Pulmonary artery endothelial cell (primary cell): ENCODE results near the gene PEX5L. TPM values are rescaled to one million over a fixed set of nuclear protein-coding genes. Genes with fewer than 3 reads are reported as not detected.
"Not testable (repeated sequence)": the region's sequence is repeated elsewhere in the genome, so short reads cannot be mapped to it uniquely, and the experiment has no call there.

Experiments used
- DNase-seq: peaks from one replicate; pipeline ENCODE4 v3.0.0-alpha.2; 2011; ENCODE audit warnings: low read depth, low spot score
- total RNA-seq: library from RNA; depleted of rRNA; stranded (reverse); fragments of >200 nt; gene quantifications from 2 replicates; pipeline ENCODE4 v1.2.3, GENCODE V29; 2014

PEX5L gene
- total RNA-seq, 1 donor from 2014 or later: not detected

DNA sequence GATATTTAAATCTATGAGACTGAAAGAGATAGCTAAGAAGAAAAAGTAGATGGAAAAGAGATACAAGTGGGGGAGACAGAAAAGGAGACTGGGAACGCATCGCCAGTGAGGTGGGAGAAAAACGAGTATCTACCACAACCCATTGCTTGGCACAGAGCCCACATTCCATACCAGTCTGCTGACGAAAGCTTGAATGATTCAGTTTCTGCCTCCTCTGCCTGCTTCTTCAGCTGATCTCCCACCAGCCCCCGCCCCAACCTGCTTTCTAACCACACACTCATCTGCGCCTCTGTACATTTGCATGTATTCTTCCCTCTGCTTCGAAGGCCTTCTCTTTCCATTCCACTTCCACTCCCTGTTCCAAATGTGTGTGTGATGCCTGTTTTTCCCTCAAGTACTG, 195.8 kb downstream of the PEX5L start:
- no peak for DNase-seq

DNA sequence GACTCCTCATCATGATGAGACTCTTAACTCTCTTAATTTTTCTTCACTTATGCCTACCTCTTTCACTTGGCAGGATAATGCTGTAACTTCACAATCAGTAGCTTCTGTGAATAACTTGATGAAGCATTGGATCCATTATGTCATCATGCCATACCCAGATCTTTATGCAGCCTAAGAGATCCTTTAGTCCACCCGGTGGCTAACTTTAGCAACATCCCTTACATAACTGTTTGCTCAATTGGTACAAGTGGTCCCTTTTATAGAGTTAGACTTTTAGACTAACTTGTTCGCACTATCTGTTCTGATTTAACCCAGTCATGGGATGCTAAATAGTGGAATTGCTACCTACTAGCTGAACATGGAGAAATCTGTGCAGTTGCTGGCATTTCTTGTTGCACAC, 199.4 kb downstream of the PEX5L start:
- DNase-seq: no peak

DNA sequence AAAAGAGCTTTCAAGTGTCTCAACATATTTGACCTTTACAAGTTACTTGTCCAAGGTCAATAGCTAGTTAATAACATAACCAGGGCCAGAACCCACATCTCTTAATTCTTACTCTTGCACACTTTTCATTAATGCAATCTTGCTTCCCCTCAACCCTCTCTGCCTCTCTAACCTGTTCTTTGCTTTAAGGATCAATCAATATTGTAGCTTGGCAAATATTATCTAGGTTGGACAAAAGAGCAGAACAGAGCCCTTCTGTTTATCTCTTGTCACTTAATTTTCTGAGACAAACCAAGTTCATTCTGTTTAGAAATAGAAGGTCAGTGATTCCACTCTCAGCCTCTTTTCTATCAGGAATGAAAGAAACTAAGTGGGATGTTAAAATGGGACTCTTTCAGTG, 203.4 kb downstream of the PEX5L start:
- DNase-seq: no peak

GRCh38 chr3:179832333-179832854, 204.3 kb downstream of the PEX5L start:
- no peak for DNase-seq

DNA sequence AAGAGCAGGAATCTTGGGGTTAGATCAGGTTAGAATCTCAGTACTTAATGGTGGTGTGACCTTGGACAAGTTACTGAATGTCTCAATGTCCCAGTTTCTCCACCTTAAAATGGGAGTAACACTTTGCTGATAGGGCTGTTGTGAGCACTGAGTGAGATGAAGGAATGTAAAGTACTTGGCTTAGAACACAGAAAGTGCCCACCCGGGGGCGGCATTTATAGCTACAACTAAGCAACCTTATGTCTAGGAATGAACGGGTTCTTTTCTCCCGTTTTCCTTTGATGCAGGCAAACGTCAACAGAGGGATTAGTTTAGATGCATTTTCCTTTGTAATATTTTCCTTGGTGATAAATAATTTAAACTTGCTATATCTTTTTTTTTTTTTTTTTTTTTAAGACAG, 207.3 kb downstream of the PEX5L start:
- no peak for DNase-seq

- no peak for DNase-seq
Observed at GRCh38 chr3:179828738-179829137, 208.0 kb downstream of the PEX5L start.

- no peak for DNase-seq
Observed at GRCh38 chr3:179826247-179826637, 210.5 kb downstream of the PEX5L start.

DNA sequence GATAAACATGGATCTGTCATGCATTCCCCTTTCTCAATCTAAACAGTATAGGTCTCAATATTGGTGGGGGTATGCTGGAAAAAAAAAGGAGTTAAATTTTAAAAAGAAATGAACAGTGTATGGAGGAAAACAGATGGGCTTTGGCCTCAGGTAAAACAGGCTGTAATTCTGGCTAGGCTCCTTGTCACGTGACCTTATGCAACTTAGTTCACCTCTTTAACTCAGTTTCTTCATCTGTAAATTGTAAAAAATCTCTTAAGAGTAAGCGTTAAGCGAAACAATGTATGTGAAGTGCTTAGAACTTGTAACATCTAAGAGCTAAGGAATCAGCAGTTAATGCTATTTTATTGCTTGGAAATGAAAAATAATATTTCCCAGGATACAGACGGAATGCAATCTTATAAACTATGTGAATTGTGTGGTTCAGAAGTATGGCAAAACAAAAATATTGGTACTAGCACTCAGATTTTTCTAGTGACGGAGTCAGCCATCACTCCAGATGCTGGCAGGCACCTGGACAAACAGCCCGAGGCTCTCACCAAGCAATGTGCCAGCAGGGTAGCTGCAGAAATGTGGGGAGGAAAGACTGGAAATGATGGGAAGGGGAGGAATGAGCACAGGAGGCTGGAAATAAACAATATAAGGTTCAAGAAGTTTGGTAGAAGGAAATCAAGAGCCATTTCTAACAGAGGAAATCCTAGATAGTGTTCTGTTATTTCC, 211.1 kb downstream of the PEX5L start:
- no peak for DNase-seq

GRCh38 chr3:179822296-179822695, 214.4 kb downstream of the PEX5L start:
- DNase-seq: no peak

DNA sequence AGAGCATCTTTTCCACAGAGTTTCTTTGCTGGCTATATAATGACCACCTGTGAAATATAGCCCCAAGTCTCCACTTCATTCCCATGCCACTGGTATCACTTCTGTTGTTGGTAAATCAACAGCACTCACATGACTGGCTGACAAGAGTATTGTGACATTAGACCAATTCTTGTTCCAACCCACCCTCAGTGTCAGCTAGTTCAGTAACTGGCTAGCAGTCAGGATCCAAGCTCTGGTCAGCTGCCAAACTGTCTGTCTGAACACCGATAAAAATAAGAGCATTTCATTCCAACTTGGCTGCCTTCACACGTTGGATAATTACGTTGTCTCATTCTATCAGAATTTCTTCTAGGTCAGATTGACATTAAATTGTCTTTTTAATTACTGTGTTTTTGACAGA, 217.4 kb downstream of the PEX5L start:
- DNase-seq: no peak

- no peak for DNase-seq
Observed at GRCh38 chr3:179812096-179812382, 224.7 kb downstream of the PEX5L start.

- DNase-seq: peak; percentile 10
Observed at GRCh38 chr3:179811321-179812095, 225.2 kb downstream of the PEX5L start.

DNA sequence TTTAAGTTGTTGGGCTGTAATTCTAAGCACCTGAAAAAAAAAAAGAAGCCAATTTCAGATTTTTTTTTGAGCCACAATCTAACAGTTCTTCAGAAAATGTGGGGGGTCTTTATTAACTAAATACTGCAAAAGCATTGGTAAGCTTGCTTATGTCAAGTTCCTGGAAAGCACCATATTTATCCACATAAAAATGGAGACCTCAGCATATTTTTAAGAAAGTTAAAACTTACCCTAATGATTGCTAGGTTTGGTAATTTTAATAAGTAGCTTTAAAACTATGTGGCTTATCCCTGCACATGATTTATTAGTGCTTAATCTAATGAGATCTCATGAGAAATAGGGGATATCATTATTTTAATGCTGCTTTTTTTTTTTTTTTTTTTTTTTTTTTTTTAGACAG, 227.1 kb downstream of the PEX5L start:
- DNase-seq: no peak

- DNase-seq: no peak
Observed at GRCh38 chr3:179807588-179807987, 229.1 kb downstream of the PEX5L start.

GRCh38 chr3:179806177-179806576, 230.6 kb downstream of the PEX5L start:
- no peak for DNase-seq

- DNase-seq: no peak
Observed at GRCh38 chr3:179801856-179802255, 234.9 kb downstream of the PEX5L start.

DNA sequence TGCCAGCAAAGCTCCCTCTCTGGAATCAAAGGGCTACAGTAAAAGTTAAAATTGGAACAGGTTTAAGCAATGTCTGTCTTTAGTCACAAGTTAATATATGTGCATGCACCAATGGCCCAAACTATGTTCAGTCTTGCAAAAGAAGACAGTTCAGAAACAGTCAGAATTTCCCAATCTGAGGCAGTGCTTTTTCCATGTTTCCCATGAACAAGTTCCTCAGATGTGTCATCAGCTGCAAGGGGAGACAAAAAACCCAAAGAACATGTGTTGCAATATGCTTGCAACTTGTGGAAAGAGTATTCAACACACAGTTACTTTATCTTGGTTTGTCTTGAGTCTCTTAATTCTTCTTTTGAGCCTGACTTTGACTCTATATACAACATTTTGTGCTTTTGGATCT, 235.5 kb downstream of the PEX5L start:
- DNase-seq: no peak

GRCh38 chr3:179797192-179797591, 239.5 kb downstream of the PEX5L start:
- no peak for DNase-seq

GRCh38 chr3:179796421-179796820, 240.3 kb downstream of the PEX5L start:
- no peak for DNase-seq

DNA sequence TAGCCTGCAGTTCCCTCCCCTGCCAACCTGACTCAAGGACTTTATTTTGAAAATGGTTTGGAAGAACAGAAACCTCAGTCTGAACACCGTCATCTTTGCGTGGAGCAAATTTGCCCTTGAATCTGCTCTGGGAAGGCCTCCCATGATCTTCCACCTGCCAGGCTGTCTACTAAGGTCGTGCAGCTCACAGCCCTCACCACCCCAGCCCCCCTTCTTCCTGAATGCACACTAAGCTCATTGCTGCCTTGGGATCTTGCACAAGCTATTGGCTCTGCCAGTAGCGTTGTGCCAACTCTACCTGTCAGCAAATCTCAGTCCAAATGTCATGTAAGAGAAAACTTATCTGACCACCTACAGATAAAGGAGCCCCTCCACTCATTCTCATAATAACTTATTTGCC, 242.4 kb downstream of the PEX5L start:
- no peak for DNase-seq

DNA sequence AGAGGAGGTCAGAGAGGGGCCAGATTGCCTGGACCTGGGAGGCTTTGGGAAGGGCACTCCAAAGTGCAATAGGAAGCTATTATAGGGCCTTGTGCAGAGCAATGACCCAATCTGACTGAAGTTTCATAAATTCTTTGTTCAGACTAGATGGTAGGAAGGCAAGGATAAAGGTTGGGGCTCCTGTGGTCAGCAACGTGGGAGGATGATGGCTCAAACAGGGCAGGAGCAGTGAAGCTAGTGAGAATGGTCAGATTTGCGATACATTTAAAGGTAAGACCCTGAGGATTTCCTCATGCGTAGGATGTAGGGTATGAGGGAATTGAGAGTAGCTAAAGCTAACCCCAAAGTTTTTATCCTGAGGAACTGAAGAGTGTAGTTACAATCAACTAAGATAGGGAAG, 244.9 kb downstream of the PEX5L start:
- DNase-seq: no peak

DNA sequence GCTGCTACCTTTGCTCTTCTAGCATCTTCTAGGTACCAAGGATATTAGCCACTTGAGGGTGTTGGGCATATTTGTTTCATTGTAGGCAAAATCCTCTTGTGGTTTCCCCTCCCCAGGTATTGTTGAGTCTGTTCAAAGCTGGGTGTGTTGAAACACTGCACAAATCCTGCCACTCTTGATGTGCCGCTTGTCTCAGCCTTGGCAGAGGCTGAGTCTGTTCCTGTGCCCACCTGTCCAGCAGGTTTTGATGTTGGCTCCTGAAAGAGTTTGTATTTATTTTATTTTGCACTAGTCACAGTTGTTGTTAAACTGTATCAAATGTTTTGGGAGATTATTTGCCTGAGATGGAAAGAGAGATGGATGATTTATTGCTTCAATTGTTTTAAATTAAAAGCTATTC, 247.7 kb downstream of the PEX5L start:
- no peak for DNase-seq

DNA sequence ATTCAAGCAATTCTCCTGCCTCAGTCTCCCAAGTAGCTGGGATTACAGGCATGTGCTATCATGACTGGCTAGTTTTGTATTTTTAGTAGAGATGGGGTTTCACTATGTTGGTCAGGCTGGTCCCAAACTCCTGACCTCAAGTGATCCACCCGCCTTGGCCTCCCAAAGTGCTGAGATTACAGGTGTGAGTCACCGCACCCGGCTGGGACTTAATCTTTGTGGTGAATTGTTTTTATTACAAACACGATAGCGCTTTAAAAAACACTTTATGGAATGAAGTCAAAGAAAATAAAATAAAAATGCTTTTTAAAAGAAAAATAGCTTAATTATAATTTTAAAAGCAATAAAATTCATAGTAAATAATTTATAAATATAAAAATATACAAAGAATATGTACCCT, 253.9 kb downstream of the PEX5L start:
- DNase-seq: not testable (repeated sequence)
